Gastroesophageal sphincter (tissue), 3 donors: ENCODE measurements around the gene MLLT10.

ENCODE experiments used
- CTCF ChIP-seq, 4 experiments: fragments of 200-600 bp in 2 of 4; fragments of 450-650 bp in 2 of 4; sonication (generic) in 1 of 4; IDR thresholded peaks; one replicate each; pipeline ENCODE4 v1.5.1; 2017 to 2019; ENCODE audit warnings: antibody characterized with exemption in 4 of 4, mild to moderate bottlenecking in 2 of 4, moderate library complexity in 2 of 4
- EP300 ChIP-seq: sonication (generic); formaldehyde crosslinking; IDR thresholded peaks from one replicate; pipeline ENCODE4 v1.6.1; 2017; ENCODE audit warnings: antibody characterized with exemption, mild to moderate bottlenecking

- no peak for TF ChIP-seq CTCF (IDR thresholded peaks at IDR 0.05)
- TF ChIP-seq EP300: no peak
Measured at GRCh38 chr10:21749788-21750187, 215.8 kb downstream of the MLLT10 start.
